Bronchial epithelial cell (primary cell): ENCODE results near the gene THBS2. TPM values are rescaled to one million over a fixed set of nuclear protein-coding genes. Genes with fewer than 3 reads are reported as not detected.
"Not testable (repeated sequence)": the region's sequence is repeated elsewhere in the genome, so short reads cannot be mapped to it uniquely, and the experiment has no call there.

Source experiments
- DNase-seq: peaks from one replicate; pipeline ENCODE4 v3.0.0-alpha.2; 2010; ENCODE audit warnings: low read depth
- FAIRE-seq: peaks from 2 replicates; lab custom pipeline; 2011; peaks lifted over from hg19 to GRCh38; lab: Jason Lieb, UNC
- H3K27me3 ChIP-seq: 2 replicates; pipeline ENCODE4 v1.5.1; 2011; ENCODE audit warnings: low read length; ENCODE audit not compliant: control insufficient read depth, insufficient read depth
- H3K36me3 ChIP-seq: 2 replicates; pipeline ENCODE4 v1.5.1; 2011; ENCODE audit warnings: low read length; ENCODE audit not compliant: control insufficient read depth, insufficient read depth
- H3K4me3 ChIP-seq: 2 replicates; pipeline ENCODE4 v1.5.1; 2011; ENCODE audit warnings: mild to moderate bottlenecking, low read depth, low read length, control low read depth
- CTCF ChIP-seq: IDR thresholded peaks from 2 replicates; pipeline ENCODE4 v1.5.1; 2011; ENCODE audit warnings: mild to moderate bottlenecking, moderate library complexity, low read length, control low read depth, inconsistent platforms; ENCODE audit not compliant: insufficient read depth, severe bottlenecking
- total RNA-seq: library from RNA; depleted of rRNA; stranded (reverse); fragments of >200 nt; gene quantifications from 2 replicates; pipeline ENCODE4 v1.2.1, GENCODE V29; 2014

THBS2 gene
- total RNA-seq, 1 donor from 2014 or later = 8.7 TPM

DNA sequence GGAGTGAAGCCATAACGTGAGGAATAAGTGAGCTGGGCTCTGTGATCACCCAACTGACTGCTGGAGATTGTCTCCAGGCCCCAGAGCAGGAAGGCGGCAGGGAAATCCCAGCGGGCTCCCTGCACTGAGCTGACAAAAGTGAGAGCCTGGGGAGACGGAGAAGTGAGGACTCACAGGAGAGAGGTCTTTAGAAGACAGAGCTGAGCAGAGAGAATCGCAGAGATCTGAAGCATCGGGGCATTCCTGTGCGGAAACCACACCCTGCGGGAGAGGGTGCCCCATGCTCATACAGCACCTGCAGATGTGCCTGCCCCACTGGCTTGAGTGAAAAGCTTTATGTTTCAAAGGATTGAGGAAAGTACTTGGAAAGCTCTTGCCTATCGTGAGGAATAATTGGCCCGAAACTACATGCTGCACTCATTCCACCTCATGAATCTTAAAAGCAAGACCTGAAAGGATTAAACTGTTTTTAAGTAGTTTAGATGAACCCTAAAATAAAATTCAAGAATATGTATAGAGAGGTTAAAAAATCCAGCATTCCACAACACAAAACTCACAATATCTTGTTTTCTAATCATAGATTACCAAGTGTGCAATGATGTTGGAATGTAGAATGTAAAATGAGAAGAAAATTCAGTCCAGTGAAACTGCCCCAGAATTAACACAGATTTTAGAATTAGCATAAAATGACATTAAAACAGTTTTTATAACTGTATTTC lies 17.7 kb upstream of the THBS2 start:
- Histone ChIP-seq H3K36me3 (no peaks in the 10 kb centered on the region), H3K4me3 (no peak overlapping the region), H3K27me3 (no peaks in the 10 kb centered on the region)
- FAIRE-seq = no peak
- no peak for DNase-seq
- TF ChIP-seq CTCF = no peak

- FAIRE-seq, H3K4me3 ChIP-seq, DNase-seq, H3K36me3 ChIP-seq, H3K27me3 ChIP-seq: not testable (repeated sequence)
These were observed 16.4 kb upstream of the THBS2 start for GRCh38 chr6:169270077-169270380.

DNA sequence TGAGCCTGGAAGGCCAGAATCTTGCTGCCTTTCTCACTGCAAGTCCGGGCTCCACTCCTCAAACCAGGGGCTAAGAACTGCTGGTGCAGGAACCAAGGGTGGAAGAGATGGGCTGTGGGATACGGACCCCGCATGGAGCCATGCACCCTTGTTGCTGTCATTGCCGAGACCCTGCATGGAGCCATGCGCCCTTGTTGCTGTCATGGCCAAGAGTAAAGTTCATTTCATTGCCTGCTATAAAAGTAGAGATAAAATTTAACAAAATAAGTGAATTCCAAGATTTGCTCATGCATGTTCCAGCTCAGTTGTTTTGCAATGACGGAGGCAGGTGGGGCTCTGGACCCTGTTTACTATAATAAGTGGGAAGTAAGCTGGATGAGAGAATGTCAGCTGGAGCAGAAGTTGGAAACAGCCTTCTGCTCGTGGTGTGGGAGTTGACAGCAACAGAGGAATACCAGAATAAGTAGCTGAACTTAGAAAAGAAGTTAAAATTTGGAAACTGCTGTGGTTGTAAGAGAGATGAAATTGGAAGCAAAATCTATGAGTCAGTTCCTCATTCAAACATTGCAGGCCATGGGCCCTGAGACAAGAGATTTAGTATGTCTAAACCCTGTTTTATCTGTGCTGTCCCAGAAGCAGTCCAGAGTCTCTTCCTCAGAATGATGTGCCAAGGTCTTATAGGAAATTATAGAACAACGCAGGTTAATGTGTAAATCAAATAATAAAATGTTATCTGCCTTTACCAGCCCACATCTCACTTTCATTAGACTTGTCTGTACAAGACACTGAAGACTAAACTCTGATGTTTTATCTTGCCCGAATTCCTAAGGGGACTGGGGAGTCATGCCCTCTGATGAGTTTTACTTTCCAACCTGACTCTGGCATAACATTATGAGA lies 15.8 kb upstream of the THBS2 start:
- FAIRE-seq (no peak), DNase-seq (peak; percentile 80)
- TF ChIP-seq CTCF = no peak

DNA sequence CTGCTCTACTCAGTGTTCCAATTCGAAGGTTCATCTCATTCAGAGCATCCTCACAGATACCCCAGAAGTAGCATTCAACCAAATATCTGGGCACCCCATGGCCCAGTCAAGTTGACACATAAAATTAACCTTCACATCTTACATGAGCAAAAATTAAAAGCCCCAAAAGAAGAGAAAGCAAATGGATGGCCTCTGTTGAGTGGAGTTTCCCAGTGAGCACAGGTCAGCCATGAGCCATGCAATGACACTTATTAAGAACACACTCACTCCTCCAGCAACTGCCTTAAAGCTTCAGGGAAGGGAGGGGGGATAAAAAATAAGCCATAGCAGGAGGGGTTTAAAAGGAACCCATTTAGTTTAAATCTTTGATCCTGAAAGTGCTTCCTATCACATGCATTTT lies 14.6 kb upstream of the THBS2 start:
- TF ChIP-seq CTCF = no peak
- FAIRE-seq (no peak), DNase-seq (no peak)

More for the DNA sequence above, 15.8 kb upstream of the THBS2 start:
- Histone ChIP-seq H3K27me3 (no peaks in the 10 kb centered on the region), H3K36me3 (no peaks in the 10 kb centered on the region), H3K4me3 (no peak overlapping the region)

GRCh38 chr6:169266746-169267591 lies 13.3 kb upstream of the THBS2 start:
- DNase-seq = peak; percentile 68
- no peak for TF ChIP-seq CTCF
- no peaks in the 10 kb centered on the region for H3K27me3 ChIP-seq
- FAIRE-seq = no peak
- no peak overlapping the region for H3K4me3 ChIP-seq
- no peaks in the 10 kb centered on the region for H3K36me3 ChIP-seq

More for the DNA sequence above, 14.6 kb upstream of the THBS2 start:
- no peak overlapping the region for H3K4me3 ChIP-seq
- no peaks in the 10 kb centered on the region for H3K27me3 ChIP-seq
- no peaks in the 10 kb centered on the region for H3K36me3 ChIP-seq
